GM18858 (cell line): ENCODE measurements around the gene EPHA6.

Experiments
- ATAC-seq: cut with Tn5 transposase; IDR thresholded peaks from one replicate; pipeline ENCODE4 v1.9.1; 2021; ENCODE audit not compliant: unreplicated experiment

Gene EPHA6

GRCh38 chr3:97148931-97149330, 334.5 kb downstream of the EPHA6 start:
- no peak for ATAC-seq

GRCh38 chr3:97161169-97161568, 346.8 kb downstream of the EPHA6 start:
- no peak for ATAC-seq

GRCh38 chr3:97177242-97177641, 362.8 kb downstream of the EPHA6 start:
- no peak for ATAC-seq

- no peak for ATAC-seq
These were observed 367.3 kb downstream of the EPHA6 start for GRCh38 chr3:97181704-97182103.

- no peak for ATAC-seq
These were observed 373.4 kb downstream of the EPHA6 start for GRCh38 chr3:97187771-97188170.

GRCh38 chr3:97189835-97190234, 375.4 kb downstream of the EPHA6 start:
- ATAC-seq = no peak

GRCh38 chr3:97197083-97197482, 382.7 kb downstream of the EPHA6 start:
- no peak for ATAC-seq

- ATAC-seq = no peak
These were observed 383.4 kb downstream of the EPHA6 start for GRCh38 chr3:97197830-97198229.

- ATAC-seq = no peak
These were observed 386.0 kb downstream of the EPHA6 start for GRCh38 chr3:97200387-97200786.

- ATAC-seq = no peak
These were observed 387.4 kb downstream of the EPHA6 start for GRCh38 chr3:97201814-97202213.

- no peak for ATAC-seq
These were observed 414.6 kb downstream of the EPHA6 start for GRCh38 chr3:97228966-97229365.

- no peak for ATAC-seq
These were observed 416.1 kb downstream of the EPHA6 start for GRCh38 chr3:97230486-97230885.

- no peak for ATAC-seq
These were observed 418.1 kb downstream of the EPHA6 start for GRCh38 chr3:97232393-97233034.

GRCh38 chr3:97235179-97235578, 420.8 kb downstream of the EPHA6 start:
- no peak for ATAC-seq

GRCh38 chr3:97235611-97236315, 421.4 kb downstream of the EPHA6 start:
- no peak for ATAC-seq

GRCh38 chr3:97241417-97241816, 427.0 kb downstream of the EPHA6 start:
- ATAC-seq = no peak

- ATAC-seq = no peak
These were observed 431.0 kb downstream of the EPHA6 start for GRCh38 chr3:97245201-97245910.

GRCh38 chr3:97256060-97256459, 441.7 kb downstream of the EPHA6 start:
- no peak for ATAC-seq

- no peak for ATAC-seq
These were observed 443.7 kb downstream of the EPHA6 start for GRCh38 chr3:97257942-97258697.

GRCh38 chr3:97259263-97259662, 444.9 kb downstream of the EPHA6 start:
- no peak for ATAC-seq

GRCh38 chr3:97264180-97264579, 449.8 kb downstream of the EPHA6 start:
- no peak for ATAC-seq
